ENCODE results near the gene VWA5B1. TPM values are rescaled to one million over a fixed set of nuclear protein-coding genes. Genes with fewer than 3 reads are reported as not detected.

Gene VWA5B1
- total RNA-seq, 2 experiments from 2014 or later: not detected

DNA sequence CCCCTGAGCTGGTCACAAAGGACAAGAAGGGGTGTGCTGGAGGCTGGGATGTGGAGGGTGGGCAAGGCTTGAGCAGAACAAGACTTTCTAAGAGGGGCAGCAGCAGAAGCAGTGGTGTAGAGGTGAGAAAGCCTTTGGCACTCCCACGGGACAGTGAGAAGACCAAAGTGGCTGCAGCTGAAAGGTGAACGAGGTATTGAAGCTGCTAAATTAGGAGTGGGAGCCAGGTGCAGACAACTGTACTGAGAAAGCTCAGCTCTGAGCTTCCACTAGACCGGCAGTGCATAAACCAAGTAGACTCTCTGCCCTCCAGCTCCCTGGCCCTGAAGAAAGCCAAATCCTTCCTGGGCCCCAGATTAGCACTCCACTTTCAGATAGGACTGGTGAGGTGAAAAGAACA is 93.0 kb downstream of the VWA5B1 start:
- TF ChIP-seq CTCF (IDR thresholded peaks at IDR 0.05): no peak
- H3K4me3 Mint-ChIP-seq: no peak overlapping the region
- peaks cover 4% of the 10 kb centered on the region for H3K4me1 Mint-ChIP-seq (ENCODE audit: low read depth)
- no peak overlapping the region for H3K27ac Mint-ChIP-seq
- DNase-seq (no peak), ATAC-seq (no peak)
- POLR2A ChIA-PET: no interaction called here
- H3K9me3 Mint-ChIP-seq: peaks cover 2% of the 10 kb centered on the region
- intact Hi-C loops (cut with micrococcal nuclease): no loop called here
- H3K36me3 Mint-ChIP-seq (ENCODE audit: low read depth): no peaks in the 10 kb centered on the region
- CTCF ChIA-PET: interaction anchor here (0.8 to 1.8 kb wide), 3 partner anchors 13 to 171 kb away, joined by 3 to 6 read pairs (median 5); no protein-coding TSS in a partner anchor
- H3K27me3 Mint-ChIP-seq: peaks cover 36% of the 10 kb centered on the region

- no peak for TF ChIP-seq CTCF (IDR thresholded peaks at IDR 0.05)
- Mint-ChIP-seq H3K4me3 (no peak overlapping the region), H3K27ac (no peak overlapping the region), H3K9me3 (peaks cover 2% of the 10 kb centered on the region), H3K27me3 (peaks cover 41% of the 10 kb centered on the region), H3K36me3 (ENCODE audit: low read depth) (no peaks in the 10 kb centered on the region), H3K4me1 (ENCODE audit: low read depth) (peaks cover under 1% of the 10 kb centered on the region)
- ATAC-seq: no peak
- intact Hi-C loops (cut with micrococcal nuclease): no loop called here
- ChIA-PET POLR2A (no interaction called here), CTCF (no interaction called here)
- no peak for DNase-seq
These were observed 95.0 kb downstream of the VWA5B1 start for GRCh38 chr1:20385630-20386029.

GRCh38 chr1:20386323-20387081 is 95.8 kb downstream of the VWA5B1 start:
- CTCF ChIA-PET: no interaction called here
- peaks cover 46% of the 10 kb centered on the region for H3K27me3 Mint-ChIP-seq
- no peak overlapping the region for H3K27ac Mint-ChIP-seq
- DNase-seq (no peak), ATAC-seq (no peak)
- intact Hi-C loops (cut with micrococcal nuclease): no loop called here
- TF ChIP-seq CTCF (IDR thresholded peaks at IDR 0.05): no peak
- H3K4me3 Mint-ChIP-seq: no peak overlapping the region
- POLR2A ChIA-PET: no interaction called here
- H3K36me3 Mint-ChIP-seq (ENCODE audit: low read depth): no peaks in the 10 kb centered on the region
- H3K4me1 Mint-ChIP-seq (ENCODE audit: low read depth): no peaks in the 10 kb centered on the region
- peaks cover 2% of the 10 kb centered on the region for H3K9me3 Mint-ChIP-seq

- POLR2A ChIA-PET: no interaction called here
- peaks cover 44% of the 10 kb centered on the region for H3K27me3 Mint-ChIP-seq
These were observed 98.9 kb downstream of the VWA5B1 start for GRCh38 chr1:20389571-20389970.

More at GRCh38 chr1:20389571-20389970, 98.9 kb downstream of the VWA5B1 start:
- no peak for DNase-seq
- H3K4me1 Mint-ChIP-seq (ENCODE audit: low read depth): no peaks in the 10 kb centered on the region
- H3K36me3 Mint-ChIP-seq (ENCODE audit: low read depth): no peaks in the 10 kb centered on the region
- ATAC-seq: no peak
- no peak for TF ChIP-seq CTCF (IDR thresholded peaks at IDR 0.05)
- intact Hi-C loops (cut with micrococcal nuclease): no loop called here
- no peak overlapping the region for H3K27ac Mint-ChIP-seq
- H3K9me3 Mint-ChIP-seq: no peaks in the 10 kb centered on the region
- CTCF ChIA-PET: interaction anchor here (1.3 kb wide), 1 partner anchor 42 kb away, joined by 5 read pairs; no protein-coding TSS in a partner anchor
- H3K4me3 Mint-ChIP-seq: no peak overlapping the region
